Lower leg skin (tissue), 3 donors: Measurements from ENCODE around the gene PHKG2.

Source experiments
- POLR2A ChIP-seq, 2 donors: fragments of 450-650 bp; IDR thresholded peaks; one replicate each; pipeline ENCODE4 v1.6.1; 2016 to 2017; ENCODE audit warnings: antibody characterized with exemption in 2 of 2, mild to moderate bottlenecking in 1 of 2, moderate library complexity in 1 of 2
- TF ChIP-seq, protein P1 (sequence below), 3 donors: fragments of 450-650 bp; IDR thresholded peaks; one replicate each; pipeline ENCODE4 v1.5.1; 2016; ENCODE audit warnings: antibody characterized with exemption in 3 of 3, mild to moderate bottlenecking in 3 of 3, moderate library complexity in 2 of 3

DNA sequence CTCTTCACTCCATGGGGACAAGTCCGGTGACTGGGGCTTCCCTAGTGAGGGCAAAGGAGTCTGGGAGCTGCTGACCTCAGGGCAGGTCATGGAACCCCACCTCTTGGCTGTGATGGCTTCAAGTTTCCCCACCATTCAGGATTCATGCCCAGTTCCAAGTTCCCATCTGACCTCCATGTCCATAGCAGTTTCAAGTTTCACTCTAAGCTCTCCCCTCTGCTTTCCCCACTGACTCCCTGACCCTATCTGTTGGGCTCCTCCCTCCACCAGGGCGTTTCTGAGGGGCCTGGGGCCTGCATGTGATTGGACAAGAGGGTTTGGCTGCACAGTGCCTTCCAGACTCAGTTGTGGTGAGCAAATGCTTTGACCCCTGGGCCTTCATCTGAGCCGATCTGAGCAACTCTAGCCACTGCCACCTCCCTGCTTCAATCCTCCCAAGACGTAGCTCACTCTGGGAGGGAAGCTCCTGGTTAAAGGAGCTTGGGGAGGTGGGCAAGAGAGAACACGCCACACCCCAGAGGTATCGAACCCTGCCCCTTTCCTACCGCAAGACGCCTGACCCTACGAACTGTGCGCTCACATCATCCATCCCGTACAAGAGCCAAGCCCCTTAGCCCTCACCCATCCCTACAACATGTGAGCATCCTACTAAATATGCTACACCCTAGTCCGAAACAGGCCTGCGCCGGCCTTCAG is 30.5 kb downstream of the PHKG2 start:
- TF ChIP-seq, protein P1, sequence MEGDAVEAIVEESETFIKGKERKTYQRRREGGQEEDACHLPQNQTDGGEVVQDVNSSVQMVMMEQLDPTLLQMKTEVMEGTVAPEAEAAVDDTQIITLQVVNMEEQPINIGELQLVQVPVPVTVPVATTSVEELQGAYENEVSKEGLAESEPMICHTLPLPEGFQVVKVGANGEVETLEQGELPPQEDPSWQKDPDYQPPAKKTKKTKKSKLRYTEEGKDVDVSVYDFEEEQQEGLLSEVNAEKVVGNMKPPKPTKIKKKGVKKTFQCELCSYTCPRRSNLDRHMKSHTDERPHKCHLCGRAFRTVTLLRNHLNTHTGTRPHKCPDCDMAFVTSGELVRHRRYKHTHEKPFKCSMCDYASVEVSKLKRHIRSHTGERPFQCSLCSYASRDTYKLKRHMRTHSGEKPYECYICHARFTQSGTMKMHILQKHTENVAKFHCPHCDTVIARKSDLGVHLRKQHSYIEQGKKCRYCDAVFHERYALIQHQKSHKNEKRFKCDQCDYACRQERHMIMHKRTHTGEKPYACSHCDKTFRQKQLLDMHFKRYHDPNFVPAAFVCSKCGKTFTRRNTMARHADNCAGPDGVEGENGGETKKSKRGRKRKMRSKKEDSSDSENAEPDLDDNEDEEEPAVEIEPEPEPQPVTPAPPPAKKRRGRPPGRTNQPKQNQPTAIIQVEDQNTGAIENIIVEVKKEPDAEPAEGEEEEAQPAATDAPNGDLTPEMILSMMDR (IDR thresholded peaks at IDR 0.05): no peak
- no peak for TF ChIP-seq POLR2A (IDR thresholded peaks at IDR 0.05)
